SK-N-MC (cell line): ENCODE data around the gene OR6V1.

Experiments
- EZH2 ChIP-seq: fragments of 200-600 bp; sonication (generic); IDR thresholded peaks from one replicate; pipeline ENCODE4 v1.6.1; 2017; ENCODE audit warnings: antibody characterized with exemption
- FOXP2 ChIP-seq: optimal IDR thresholded peaks from 2 replicates; pipeline ENCODE3; 2011; ENCODE audit warnings: mild to moderate bottlenecking, moderate library complexity; ENCODE audit not compliant: insufficient read depth; ENCODE audit errors: extremely low read length, control extremely low read depth
- POLR2AphosphoS5 ChIP-seq: IDR thresholded peaks from 2 replicates; pipeline ENCODE4 v1.6.1; 2012; ENCODE audit warnings: mild to moderate bottlenecking, low read depth, low read length, borderline replicate concordance

DNA sequence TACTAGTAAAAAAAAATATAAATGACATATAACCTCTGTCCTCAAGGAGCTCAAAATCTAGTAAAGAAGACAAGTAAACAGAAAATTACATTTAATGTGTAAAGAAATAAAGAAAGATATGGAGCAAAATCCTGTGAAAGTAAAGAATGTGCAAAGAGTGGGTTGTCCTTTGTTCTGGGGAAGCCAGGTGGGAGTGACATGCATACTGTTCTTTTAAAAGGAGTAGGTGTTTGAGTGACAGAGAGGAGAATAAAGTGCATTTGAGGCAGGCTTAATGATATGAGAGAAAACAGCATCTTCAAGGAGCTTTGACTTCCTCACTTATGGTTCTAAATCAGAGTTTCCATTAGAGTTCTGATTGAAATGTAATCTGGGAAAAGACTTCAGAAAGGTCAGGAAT lies 22.0 kb downstream of the OR6V1 start:
- TF ChIP-seq POLR2AphosphoS5 (no peak), EZH2 (no peak), FOXP2 (no peak)
